ENCODE measurements around the gene RGS5. TPM values are rescaled to one million over a fixed set of nuclear protein-coding genes. Genes with fewer than 3 reads are reported as not detected.

RGS5 gene
- total and polyA plus RNA-seq, 12 donors: 83.9 to 393 (median 176) TPM

- DNase-seq (no peak), ATAC-seq (peak in 1 of 8 donors; percentile 27)
- peak overlapping the region in 8 of 10 donors; percentile 31 to 66 (median 58) for H3K27ac ChIP-seq
- H3K9me3 ChIP-seq: no peaks in the 10 kb centered on the region
- H3K4me3 ChIP-seq: no peak overlapping the region
- 62 to 75% methylated on average over 6 of the region's 6 CpGs for WGBS, 2 donors
- H3K27me3 ChIP-seq: no peaks in the 10 kb centered on the region
- no peak for TF ChIP-seq CTCF (IDR thresholded peaks at IDR 0.05)
- peaks cover 0 to 3% (median 0%) of the 10 kb centered on the region in 9 donors for H3K36me3 ChIP-seq
- intact Hi-C loops (cut with DNase I): no loop called here
- H3K4me1 ChIP-seq: peaks cover 4 to 63% (median 27%) of the 10 kb centered on the region in 9 donors
Observed at GRCh38 chr1:163166886-163167555, 35.7 kb downstream of the RGS5 start.

- Histone ChIP-seq H3K4me3 (no peak overlapping the region), H3K36me3 (peaks cover 0 to 13% (median 0%) of the 10 kb centered on the region in 9 donors), H3K27ac (peak overlapping the region in 4 of 10 donors; percentile 15 to 58 (median 32)), H3K9me3 (no peaks in the 10 kb centered on the region), H3K4me1 (peaks cover 4 to 55% (median 27%) of the 10 kb centered on the region in 9 donors), H3K27me3 (no peaks in the 10 kb centered on the region)
- no peak for TF ChIP-seq CTCF (IDR thresholded peaks at IDR 0.05)
- no peak for DNase-seq
- intact Hi-C loops (cut with DNase I): no loop called here
- WGBS, 2 donors: 90 to 93% methylated on average over 2 of the region's 2 CpGs
- no peak for ATAC-seq
Observed at GRCh38 chr1:163165119-163165518, 37.6 kb downstream of the RGS5 start.

GRCh38 chr1:163163881-163164582 is 38.7 kb downstream of the RGS5 start:
- Histone ChIP-seq H3K36me3 (peaks cover 0 to 17% (median 0%) of the 10 kb centered on the region in 9 donors), H3K4me1 (peaks cover 4 to 54% (median 27%) of the 10 kb centered on the region in 9 donors), H3K27me3 (no peaks in the 10 kb centered on the region), H3K9me3 (no peaks in the 10 kb centered on the region), H3K4me3 (no peak overlapping the region), H3K27ac (peak overlapping the region in 1 of 10 donors; percentile 37)
- 78 to 85% methylated on average over 4 of the region's 4 CpGs for WGBS, 2 donors
- TF ChIP-seq CTCF (IDR thresholded peaks at IDR 0.05): no peak
- ATAC-seq: no peak
- DNase-seq: no peak
- intact Hi-C loops (cut with DNase I): no loop called here

GRCh38 chr1:163163163-163163562 is 39.6 kb downstream of the RGS5 start:
- Histone ChIP-seq H3K9me3 (no peaks in the 10 kb centered on the region), H3K4me1 (peaks cover 0 to 47% (median 21%) of the 10 kb centered on the region in 9 donors), H3K36me3 (peaks cover 0 to 17% (median 0%) of the 10 kb centered on the region in 9 donors), H3K27ac (peak overlapping the region in 1 of 10 donors; percentile 37), H3K4me3 (no peak overlapping the region), H3K27me3 (no peaks in the 10 kb centered on the region)
- WGBS, 2 donors: 61 to 66% methylated on average over 4 of the region's 4 CpGs
- ATAC-seq (no peak), DNase-seq (no peak)
- intact Hi-C loops (cut with DNase I): no loop called here
- no peak for TF ChIP-seq CTCF (IDR thresholded peaks at IDR 0.05)

All from heart right ventricle (tissue), 16 donors.